Panc1 (cell line): ENCODE results near the gene TBX5.

ENCODE experiments used
- CTCF ChIP-seq: fragments of 450-650 bp; IDR thresholded peaks from 2 replicates; pipeline ENCODE4 v1.5.1; 2017; ENCODE audit warnings: mild to moderate bottlenecking
- POLR2AphosphoS5 ChIP-seq: IDR thresholded peaks from 2 replicates; pipeline ENCODE4 v1.6.1; 2012; ENCODE audit warnings: mild to moderate bottlenecking, low read depth, low read length, moderate library complexity
- REST ChIP-seq, 2 experiments: IDR thresholded peaks; 2 replicates each; pipeline ENCODE4 v1.6.1; 2011 to 2012; ENCODE audit warnings: low read depth in 2 of 2, control low read depth in 1 of 2, low read length in 1 of 2, mild to moderate bottlenecking in 1 of 2, moderate library complexity in 1 of 2; ENCODE audit not compliant: insufficient read depth in 1 of 2

DNA sequence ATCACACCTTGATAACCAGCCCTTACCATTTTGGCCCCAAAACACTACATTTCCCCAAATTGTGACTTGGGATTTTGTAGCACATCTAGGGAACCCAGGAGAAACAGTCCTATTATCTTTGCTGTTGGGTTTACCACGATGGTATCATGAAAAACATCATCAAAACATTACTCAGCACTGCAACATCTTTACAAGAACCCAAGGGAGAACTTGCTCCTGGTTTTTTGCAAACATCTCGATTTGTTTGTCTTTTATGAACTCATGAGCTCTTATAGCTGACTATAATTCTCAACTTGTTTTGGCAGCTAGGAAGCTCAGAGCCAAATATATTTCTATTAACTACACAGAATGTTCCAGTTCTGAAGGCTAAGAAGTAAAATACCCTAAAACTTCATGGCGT lies 65.7 kb downstream of the TBX5 start:
- no peak for TF ChIP-seq CTCF
- TF ChIP-seq POLR2AphosphoS5: no peak
- TF ChIP-seq REST (IDR thresholded peaks at IDR 0.05; ENCODE audit: insufficient read depth in 1 of 2, low read depth in 2 of 2, low read length in 1 of 2): no peak
